HG02981 (cell line): ENCODE data around the gene HAGH.

ENCODE experiments used
- ATAC-seq: cut with Tn5 transposase; IDR thresholded peaks from one replicate; pipeline ENCODE4 v1.9.1; 2021; ENCODE audit warnings: mild to moderate bottlenecking, moderate library complexity; ENCODE audit not compliant: unreplicated experiment

Gene HAGH

DNA sequence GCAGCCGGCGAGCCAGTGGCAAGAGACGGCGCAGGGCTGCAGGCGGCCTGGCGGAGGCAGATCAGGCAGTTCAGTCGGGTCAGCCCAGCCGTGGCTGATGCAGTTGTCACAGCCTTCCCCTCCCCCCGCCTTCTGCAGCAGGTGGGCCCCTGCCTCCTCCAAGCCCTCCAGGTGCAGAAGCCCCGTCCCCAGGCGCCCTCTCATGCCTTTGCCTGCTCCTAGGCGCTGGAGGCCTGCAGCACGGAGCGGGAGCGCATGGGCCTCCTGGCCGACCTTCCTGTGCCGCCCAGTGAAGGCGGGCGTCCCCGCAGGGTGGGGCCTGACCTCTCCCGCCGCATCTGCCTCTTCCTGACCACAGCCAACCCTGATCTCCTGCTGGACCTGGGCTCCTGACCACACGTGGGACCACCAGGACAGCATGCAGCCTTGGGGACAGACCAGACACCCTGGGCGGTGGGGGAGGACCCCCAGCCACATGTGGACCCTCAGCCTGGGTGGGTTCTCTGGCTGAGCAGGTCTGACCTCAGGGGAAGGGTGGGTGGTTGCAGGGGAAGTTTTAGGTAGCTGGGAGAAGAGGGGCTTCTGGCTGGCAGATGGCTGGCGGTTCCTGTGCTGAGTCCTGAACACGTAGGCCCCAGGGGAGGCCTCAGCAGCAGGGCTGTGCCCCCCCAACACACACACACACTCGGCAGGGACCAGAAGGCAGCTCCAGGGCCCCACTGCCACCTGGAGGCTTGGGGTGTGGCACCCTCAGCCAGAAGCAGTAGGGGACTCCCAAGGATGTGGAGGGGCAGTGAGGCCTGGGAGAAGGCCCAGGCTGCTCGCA is 50.6 kb downstream of the HAGH start:
- no peak for ATAC-seq

DNA sequence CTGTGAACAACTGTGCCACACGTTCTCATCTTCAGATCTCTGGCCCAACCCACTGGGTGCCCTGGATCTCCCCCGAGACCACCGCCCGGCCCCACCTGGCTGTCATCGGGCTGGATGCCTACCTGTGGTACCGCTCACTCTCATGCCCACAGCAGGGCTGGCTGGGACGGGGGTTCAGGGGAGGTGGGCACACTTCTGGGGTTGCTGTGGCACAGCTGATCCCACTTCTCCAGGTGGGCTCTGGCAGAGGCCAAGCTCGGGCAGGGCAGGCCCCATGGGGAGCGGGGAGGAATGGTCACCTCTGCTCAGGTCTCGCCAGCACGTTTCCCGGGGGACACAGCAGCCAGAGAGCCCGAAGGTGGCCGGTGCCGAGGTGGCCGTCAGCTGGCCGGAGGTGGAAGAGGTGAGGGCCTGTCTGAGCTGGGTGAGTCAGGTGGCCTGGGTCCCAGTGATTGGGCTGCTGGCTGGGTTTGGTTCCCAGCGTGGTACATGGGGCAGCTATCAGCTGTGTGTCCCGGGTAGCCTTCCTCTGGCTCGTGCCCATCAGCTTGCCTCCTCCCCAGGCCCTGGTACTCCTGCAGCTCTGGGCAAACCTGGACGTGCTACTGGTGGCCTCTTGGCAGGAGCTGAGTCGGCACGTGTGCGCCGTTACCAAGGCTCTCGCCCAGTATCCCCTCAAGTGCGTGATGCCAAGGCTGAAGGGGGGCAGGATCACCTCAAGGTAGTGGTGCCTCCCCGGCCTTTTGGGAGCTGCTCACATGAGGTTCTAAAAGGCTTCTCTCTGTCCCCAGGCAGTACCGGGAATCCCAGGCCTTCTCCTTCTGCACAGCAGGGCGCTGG is 51.4 kb downstream of the HAGH start:
- ATAC-seq, result no peak

DNA sequence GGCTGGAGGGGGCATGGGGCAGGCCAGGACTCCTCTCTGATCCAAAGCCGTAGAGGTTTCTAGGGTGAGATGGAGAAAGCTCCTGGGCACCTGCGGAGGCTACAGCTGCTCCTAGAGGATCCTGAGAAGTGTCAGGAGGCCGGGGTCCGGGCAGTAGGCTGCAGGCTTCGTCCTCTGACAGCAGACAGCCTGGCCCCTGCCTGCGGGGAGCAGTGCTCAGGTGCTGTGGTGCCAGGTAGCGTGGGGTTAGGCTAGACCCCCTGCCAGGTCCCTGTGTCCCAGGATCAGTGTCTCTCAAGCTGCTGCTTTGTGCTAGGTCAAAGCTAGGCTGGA is 52.2 kb downstream of the HAGH start:
- ATAC-seq, result no peak

DNA sequence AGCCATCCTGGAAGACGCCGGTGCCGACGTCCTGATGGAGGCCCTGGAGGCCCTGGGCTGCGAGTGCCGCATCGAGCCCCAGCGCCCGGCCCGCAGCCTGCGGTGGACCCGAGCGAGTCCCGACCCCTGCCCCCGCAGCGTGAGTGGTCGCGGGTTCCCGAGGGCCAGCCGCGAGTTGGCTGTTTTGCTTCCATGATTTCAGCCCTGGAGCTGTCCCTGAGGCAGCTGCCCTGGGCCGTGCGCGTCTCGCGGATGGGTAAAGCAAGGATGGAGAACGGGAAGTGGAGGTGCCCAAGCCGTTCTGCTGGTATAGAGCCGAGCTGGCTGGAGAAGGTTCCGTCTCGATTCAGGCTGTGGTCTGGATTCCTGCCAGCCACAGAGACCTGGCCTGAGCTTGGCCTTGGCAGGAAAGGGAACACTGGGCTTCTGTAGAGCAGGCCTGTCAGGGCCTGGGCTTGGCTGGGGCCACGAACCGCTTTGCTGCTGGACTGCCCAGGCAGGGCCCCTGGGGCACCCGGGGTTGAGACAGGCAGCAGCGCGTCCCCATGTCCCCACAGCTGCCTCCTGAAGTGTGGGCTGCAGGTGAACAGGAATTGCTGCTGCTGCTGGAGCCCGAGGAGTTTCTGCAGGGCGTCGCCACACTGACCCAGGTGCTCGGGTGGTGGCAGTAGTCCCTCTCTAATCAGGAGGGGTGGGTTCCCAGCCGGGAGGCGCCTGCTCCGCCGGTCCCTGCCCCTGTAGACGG is 52.8 kb downstream of the HAGH start:
- ATAC-seq, result no peak

DNA sequence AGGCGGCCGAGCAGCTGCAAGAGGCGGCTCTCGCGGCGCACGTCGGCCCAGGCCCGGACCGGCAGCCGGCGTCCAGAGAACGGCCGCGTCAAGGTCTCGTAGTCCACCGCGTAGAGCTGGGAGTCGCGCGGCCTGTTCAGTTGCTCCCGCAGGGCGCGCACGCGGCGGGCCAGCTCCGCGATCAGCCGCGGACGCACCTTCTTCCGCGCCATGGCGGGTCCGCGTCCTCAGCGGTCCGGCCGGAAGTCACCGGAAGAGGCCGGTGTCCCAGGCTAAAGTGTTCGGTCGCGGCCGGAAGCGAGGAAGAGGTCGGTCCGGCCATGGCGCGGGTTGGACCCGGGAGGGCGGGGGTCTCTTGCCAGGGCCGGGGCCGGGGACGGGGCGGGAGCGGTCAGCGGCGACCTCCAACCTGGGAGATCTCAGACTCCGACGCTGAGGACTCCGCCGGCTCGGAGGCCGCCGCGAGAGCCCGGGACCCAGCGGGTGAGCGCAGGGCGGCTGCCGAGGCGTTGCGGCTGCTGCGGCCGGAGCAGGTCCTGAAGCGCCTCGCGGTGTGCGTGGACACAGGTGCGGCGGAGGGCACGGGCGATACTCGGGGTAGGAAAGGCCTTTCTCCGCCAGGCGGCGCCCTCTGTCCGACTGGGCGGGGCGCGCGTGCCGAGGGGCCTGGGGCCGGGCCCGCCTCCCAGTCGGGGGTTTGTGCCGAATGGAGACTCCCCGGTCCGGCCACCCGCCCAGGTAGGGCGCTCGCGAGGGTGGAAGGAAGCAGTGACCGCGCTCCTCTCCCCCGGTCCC is 53.5 kb downstream of the HAGH start, which contains the start of gene MRPS34:
Gene MRPS34 (minus strand): TSS at position 227 of the 795 bp plus-strand sequence. CDS start 15 bp downstream, at position 212.
- peak; percentile 36 for ATAC-seq

DNA sequence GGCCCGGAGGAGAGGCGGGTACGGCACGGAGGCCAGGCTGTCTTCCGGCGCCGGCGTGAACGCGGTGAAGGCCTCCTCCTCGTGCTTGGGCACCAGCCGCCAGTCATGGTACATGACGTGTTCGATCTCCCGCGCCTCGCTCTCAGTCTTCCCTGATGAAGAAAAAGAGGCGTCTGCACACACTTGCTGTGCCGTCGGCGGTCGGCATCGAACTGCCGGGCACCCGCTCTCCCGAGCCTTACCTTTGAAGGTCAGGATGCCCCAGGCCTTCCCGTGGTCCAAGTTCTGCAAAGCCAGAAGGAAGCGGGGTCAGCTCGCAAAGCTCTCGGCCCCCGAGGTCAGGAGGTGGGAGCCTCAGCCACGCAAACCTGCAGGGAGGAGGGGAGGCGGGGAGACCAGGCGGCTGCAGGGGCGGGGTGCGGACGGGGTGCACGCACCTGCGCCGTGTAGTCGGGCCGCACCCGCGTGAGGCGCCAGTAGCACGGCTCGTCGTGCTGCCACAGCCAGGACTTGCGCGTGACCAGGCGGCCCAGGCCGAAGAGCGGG is 54.2 kb downstream of the HAGH start, which contains the start of gene EME2:
Gene EME2 (plus strand): TSS at position 449 of the 546 bp plus-strand sequence. CDS start 418 bp downstream, outside the sequence.
- no peak for ATAC-seq

DNA sequence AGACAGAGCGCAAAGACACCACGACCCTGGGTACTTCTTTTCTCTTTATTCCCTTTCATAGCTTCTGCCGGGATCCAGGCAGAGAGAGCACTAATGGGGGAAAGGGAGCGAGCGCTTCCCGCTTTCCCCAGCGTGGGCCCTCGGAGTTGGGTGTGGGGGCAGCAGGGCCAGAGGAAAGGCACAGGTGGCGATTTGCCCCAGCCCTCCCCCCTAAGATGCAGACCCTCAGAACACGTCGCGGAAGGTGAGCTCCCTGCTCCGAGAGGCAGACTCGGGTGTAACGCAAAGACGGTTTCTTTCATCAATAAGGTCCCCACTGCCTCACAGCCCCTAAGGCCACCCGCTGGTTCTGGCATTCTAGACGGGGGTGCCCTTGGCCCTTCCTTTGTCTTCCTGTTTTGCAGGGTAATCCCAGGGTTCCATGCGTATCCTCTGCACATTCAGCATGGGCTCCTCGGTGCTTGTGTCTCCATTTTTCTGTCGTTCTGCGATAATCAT is 54.7 kb downstream of the HAGH start:
- ATAC-seq, result no peak

DNA sequence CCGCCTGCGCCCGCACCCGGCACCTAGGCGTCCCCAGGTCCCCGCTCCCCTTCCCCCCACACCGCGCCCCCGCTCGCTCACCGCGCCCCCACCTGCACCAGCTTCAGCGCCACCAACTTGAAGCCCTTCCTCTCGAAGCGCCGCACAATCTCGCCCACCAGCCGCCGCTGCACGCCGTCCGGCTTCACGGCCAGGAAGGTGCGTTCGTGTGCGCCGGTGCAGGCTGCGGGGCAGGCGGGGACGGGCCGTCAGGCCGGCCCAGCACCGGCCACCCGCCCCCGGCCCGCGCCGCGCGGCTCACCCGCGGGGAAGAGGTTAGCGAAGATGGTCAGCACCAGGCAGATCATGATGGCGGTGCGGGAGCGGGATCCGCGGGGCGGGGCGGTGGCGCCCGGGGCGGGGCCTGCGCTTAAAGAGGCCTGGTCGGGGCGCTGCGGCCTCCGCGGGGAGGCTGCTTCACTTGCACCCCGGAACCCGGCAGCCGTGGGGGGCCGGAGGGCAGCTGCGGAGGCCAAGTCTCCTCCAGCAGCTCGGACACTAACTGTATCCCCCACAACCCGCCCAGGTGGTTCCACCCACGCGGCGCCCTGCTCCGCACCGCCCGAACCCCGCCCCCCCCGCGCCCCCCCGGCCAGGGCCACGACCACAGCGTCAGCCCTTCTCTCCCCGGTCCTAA is 55.3 kb downstream of the HAGH start, which contains the start of gene NME3:
Gene NME3 (minus strand): TSS at position 356 of the 676 bp plus-strand sequence. CDS start 9 bp downstream, at position 347.
- no peak for ATAC-seq

DNA sequence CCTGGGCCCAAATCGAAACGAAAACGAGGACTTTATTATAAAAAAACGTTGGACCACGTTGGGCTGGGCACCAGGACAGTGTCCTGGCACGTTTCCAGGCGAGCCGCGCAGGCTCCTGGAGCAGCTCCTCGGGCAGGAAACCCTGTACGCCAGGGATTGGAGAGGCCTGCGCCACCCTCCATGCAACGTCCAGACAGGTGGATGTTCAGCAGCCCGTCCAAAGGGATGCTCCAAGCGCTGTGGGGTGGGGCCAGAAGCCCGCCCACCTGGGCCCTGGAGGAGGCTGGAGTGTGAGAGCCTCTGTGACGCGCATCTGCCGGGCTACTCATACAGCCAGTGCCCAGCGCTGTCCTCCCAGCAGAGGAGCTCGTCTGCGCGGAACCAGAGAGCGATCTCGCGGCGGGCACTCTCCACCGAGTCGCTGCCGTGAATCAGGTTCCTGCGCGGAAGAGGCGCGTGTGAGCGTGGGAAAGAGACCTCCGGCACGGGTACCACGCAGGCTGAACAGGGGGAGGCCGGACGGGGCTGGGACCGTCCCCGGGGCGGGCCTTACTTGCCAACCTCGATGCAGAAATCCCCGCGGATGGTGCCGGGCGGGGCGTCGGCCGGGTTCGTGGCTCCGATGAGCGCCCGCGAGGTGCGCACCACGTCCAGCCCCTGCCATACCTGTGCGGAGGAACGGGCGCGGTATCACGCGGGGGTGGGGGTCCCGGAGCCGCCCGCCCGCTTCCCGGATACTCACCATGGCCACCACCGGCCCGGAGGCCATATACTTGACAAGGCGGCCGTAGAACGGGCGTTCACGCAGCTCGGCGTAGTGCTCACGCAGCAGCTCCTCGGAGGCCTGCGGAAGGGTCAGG is 56.1 kb downstream of the HAGH start:
- no peak for ATAC-seq

DNA sequence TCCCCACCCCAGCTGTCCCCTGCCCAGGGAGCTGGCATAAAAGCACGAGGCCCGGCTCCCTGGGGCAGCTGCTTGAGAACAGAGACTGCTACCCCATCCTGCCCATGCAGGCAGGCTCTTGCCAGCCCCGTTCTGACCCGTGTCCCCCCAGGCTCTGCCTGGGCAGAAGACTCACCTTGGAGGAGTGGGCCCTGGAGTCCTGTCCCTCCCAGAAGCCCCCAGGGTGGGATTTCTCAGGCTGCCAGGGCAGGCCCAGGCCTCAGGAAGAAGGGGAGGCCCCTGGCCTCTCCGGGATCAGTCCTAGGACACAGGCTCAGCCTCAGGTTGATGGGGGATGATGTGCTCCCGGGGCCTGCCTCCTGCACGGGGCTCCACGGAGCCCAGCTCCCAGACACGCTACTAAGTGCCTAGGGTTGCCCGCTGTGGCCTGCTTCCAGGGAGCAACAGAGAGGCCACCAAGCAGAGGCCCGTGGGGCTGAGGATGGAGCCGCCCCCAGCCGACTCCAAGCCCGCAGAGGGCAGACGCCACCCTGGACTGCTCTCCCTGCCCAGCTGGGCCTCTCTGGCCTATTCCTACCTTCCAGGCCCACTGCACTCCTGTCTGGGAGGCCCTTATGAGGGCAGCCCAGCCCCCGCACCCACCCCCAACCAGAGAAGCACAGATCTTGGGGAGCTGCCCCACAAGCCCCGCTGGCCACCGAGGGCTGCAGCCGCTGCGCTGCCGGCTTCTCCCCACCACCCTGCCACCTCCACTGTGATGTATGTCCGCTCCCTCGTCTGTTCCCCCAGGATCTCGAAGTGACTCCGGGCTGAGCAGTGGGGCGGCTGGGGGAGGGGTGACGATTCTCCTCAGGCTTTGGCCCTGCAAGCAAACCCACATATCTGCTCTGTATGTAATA is 57.0 kb downstream of the HAGH start:
- ATAC-seq, result no peak

DNA sequence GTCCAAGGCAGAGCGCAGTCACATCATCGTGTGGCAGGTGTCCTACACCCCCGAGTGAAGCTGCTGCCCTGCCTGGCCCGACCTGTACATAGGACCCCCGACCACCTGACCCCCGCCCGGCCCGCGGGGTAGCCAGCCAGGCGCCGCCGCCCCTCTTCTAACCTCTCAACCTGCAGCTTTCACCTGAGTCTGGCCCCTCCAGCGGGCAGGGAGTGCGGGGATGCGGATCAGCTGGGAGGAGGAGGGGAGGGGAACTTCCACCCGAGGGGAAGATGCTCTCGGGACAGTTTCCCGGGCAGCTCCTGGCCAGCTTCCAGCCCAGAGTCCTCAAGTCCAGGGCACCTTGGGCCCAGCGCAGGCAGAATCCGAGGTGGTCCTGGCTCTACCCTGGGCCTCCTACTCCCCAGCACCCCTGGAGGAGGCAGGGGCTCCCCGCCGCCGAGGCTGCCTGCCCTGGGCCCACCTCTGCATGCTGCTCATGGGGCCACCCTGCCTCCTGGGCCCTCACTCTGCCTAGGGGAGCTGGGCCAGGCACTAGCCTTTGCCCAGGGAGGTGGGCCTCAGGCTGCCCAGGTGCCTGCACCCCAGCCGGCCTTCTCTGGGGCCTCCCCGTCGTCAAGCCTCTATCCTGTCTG is 57.7 kb downstream of the HAGH start:
- ATAC-seq, result no peak

DNA sequence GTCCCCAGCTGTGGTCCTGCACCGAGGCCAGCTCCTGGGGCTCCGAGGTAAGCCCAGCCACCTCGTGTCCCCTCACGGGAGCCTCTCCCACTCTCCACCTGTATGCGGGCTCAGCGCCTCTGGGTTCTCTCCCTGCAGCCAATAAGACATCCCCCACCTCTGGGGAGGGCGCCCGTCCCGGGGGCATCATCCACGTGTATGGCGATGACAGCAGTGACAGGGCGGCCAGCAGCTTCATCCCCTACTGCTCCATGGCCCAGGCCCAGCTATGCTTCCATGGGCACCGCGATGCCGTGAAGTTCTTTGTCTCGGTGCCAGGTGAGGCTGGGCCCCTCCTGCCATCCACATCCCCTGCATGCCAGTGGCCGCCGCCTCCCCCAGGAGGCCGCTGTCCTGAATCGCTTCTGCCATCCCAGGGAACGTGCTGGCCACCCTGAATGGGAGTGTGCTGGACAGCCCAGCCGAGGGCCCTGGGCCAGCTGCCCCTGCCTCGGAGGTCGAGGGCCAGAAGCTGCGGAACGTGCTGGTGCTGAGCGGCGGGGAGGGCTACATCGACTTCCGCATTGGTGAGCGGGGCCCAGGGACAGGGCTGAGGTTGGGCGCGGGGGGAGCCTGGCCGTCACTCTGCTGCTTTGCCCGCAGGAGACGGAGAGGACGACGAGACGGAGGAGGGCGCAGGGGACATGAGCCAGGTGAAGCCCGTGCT is 58.4 kb downstream of the HAGH start:
- no peak for ATAC-seq

DNA sequence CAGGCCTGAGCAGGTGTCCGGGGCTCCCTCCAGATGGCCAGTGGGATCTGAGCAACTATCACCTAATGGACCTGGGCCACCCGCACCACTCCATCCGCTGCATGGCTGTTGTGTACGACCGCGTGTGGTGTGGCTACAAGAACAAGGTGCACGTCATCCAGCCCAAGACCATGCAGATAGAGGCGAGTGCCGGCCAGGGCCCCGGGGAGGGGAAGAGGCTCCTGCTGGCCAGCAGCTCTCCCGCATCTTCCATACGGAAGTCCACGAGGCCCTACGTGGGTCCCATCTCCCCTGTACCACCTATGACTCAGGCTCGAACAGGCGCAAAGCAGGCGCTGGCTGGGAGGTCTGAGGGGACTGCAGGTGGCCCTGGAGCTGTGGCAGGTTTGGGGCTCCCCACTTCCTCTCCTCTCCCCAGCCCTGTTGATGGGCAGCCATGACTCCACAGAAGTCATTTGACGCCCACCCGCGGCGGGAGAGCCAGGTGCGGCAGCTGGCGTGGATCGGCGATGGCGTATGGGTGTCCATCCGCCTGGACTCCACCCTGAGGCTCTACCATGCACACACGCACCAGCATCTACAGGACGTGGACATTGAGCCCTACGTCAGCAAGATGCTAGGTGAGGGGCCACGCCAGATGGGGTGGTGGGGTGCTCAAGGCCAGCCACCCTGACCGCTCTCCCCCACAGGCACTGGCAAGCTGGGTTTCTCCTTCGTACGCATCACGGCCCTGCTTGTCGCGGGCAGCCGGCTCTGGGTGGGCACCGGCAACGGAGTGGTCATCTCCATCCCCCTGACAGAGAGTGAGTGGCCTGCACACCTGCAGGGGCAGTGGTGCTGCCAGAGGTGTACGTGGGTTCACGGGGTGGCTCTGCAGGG is 59.3 kb downstream of the HAGH start:
- ATAC-seq, result no peak

DNA sequence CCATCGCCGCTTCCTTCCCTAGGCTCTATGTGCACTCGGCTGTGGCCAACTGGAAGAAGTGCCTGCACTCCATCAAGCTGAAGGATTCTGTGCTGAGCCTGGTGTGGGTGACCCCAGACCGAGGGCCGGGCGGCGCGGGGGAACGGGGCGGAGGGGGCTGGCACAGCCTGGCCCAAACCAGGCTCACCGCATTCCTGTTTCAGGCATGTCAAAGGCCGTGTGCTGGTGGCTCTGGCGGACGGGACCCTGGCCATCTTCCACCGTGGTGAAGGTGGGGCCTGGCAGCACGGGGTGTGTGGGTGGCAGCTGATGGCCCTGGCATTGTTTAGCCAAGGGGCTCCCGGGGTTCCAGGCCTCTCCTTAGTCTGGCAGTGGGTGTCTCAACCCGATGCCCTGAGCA is 59.9 kb downstream of the HAGH start:
- ATAC-seq, result no peak

DNA sequence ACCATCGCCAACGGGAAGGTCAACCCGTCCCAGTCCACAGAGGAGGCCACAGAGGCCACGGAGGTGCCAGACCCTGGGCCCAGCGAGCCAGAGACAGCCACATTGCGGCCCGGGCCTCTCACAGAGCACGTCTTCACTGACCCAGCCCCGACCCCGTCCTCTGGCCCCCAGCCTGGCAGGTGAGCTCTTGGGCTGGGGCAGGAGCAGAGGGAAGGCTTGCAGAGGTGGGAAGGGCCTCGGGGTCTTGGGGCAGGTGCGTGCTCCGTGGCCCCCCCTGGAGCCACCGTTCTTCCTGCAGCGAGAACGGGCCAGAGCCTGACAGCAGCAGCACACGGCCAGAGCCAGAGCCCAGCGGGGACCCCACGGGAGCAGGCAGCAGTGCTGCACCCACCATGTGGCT is 60.4 kb downstream of the HAGH start:
- no peak for ATAC-seq
